Muscle layer of duodenum (tissue), 2 donors: ENCODE measurements around the gene UTS2B.

Experiments
- H3K27ac ChIP-seq: one replicate; pipeline ENCODE4 v1.7.0; 2013; ENCODE audit warnings: mild to moderate bottlenecking, low read length
- H3K27me3 ChIP-seq: one replicate; pipeline ENCODE4 v1.7.0; 2013; ENCODE audit warnings: low read depth, mild to moderate bottlenecking, control low read depth, low read length
- H3K36me3 ChIP-seq, 2 donors: one replicate each; pipeline ENCODE4 v1.7.0; 2013; ENCODE audit warnings: low read length in 2 of 2, control low read depth in 1 of 2, mild to moderate bottlenecking in 1 of 2; ENCODE audit not compliant: insufficient read depth in 2 of 2, control insufficient read depth in 1 of 2
- H3K4me1 ChIP-seq, 2 donors: one replicate each; pipeline ENCODE4 v1.7.0; 2013; ENCODE audit warnings: low read length in 2 of 2, mild to moderate bottlenecking in 2 of 2, control low read depth in 1 of 2, moderate library complexity in 1 of 2; ENCODE audit not compliant: insufficient read depth in 2 of 2, control insufficient read depth in 1 of 2
- H3K4me3 ChIP-seq, 2 donors: one replicate each; pipeline ENCODE4 v1.7.0; 2013; ENCODE audit warnings: low read length in 2 of 2, low read depth in 1 of 2, mild to moderate bottlenecking in 1 of 2
- H3K9me3 ChIP-seq, 2 donors: one replicate each; pipeline ENCODE4 v1.7.0; 2013; ENCODE audit warnings: low read length in 2 of 2, control low read depth in 1 of 2, mild to moderate bottlenecking in 1 of 2; ENCODE audit not compliant: control insufficient read depth in 1 of 2
- donor health status: healthy.

UTS2B gene

DNA sequence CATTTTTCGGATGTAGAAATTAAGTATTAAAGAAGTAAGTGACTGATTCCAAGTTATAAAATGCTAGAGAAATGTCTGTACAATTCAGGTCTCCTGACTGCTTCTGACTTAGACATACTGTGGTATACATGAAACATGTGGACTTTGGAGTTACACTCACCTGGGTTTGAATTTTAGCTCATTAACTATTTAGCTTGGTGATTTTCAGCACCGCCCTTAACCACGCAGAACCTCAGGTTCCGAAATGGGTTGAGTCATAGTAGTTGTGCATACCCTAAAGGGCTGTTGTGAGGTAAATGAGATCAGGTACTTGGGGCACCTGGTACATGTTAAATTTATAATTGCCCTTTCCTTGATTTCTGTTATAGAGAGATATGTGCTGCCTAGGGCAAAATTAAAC, 32.9 kb upstream of the UTS2B start:
- H3K4me1 ChIP-seq, result peaks cover 0 to 11% of the 10 kb centered on the region in 2 donors
- H3K4me3 ChIP-seq, result no peak overlapping the region
- H3K9me3 ChIP-seq, result no peaks in the 10 kb centered on the region
- no peaks in the 10 kb centered on the region for H3K27me3 ChIP-seq
- no peak overlapping the region for H3K27ac ChIP-seq
- peaks cover 24 to 41% of the 10 kb centered on the region in 2 donors for H3K36me3 ChIP-seq

- Histone ChIP-seq H3K4me3 (no peak overlapping the region), H3K27ac (no peak overlapping the region), H3K4me1 (peaks cover 0 to 11% of the 10 kb centered on the region in 2 donors), H3K9me3 (no peaks in the 10 kb centered on the region), H3K27me3 (no peaks in the 10 kb centered on the region), H3K36me3 (peaks cover 24 to 42% of the 10 kb centered on the region in 2 donors)
Observed at GRCh38 chr3:191362524-191363090, 32.3 kb upstream of the UTS2B start.

DNA sequence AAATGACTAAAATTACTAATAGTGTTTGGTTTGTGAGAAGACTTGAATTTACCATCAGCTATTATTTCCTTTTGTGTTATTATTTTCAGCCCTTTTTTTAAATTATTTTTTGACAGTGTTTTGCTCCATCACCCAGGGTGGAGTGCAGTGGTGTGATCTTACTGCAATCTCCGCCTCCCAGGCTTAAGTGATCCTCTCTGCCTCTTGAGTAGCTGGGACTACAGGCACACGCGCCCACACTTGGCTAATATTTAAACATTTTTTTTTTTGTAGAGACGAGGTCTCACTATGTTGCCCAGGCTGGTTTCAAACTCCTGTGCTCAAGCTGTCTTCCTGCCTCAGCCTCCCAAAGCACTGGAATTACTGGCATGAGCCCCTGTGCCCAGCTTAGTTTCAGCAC, 31.7 kb upstream of the UTS2B start:
- H3K27ac ChIP-seq, result no peak overlapping the region
- no peaks in the 10 kb centered on the region for H3K9me3 ChIP-seq
- H3K36me3 ChIP-seq, result peaks cover 24 to 43% of the 10 kb centered on the region in 2 donors
- no peak overlapping the region for H3K4me3 ChIP-seq
- no peaks in the 10 kb centered on the region for H3K27me3 ChIP-seq
- H3K4me1 ChIP-seq, result peaks cover 0 to 16% of the 10 kb centered on the region in 2 donors

GRCh38 chr3:191361456-191361855, 31.1 kb upstream of the UTS2B start:
- Histone ChIP-seq H3K27me3 (no peaks in the 10 kb centered on the region), H3K27ac (no peak overlapping the region), H3K4me3 (no peak overlapping the region), H3K36me3 (peaks cover 24 to 39% of the 10 kb centered on the region in 2 donors), H3K4me1 (peaks cover 0 to 22% of the 10 kb centered on the region in 2 donors), H3K9me3 (no peaks in the 10 kb centered on the region)

DNA sequence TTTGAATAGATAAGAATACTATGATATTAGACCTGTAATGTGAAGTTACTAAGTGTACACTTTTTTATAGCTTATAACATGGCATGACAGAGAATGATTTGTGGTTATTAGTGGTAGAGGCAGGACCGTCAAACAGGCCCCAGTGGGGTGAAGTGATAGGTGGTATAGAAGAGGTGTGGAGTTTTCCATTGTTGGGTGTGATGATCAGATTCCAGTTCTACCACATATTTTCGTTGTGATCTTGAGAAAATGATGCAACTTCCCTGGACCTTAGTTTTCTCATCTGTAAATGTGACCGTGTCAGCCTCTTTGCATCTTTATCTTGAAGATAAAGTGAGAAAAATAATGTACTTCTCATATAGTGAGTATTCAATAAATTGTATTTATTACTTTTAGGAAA, 30.3 kb upstream of the UTS2B start:
- H3K27ac ChIP-seq, result no peak overlapping the region
- peaks cover 24 to 39% of the 10 kb centered on the region in 2 donors for H3K36me3 ChIP-seq
- no peaks in the 10 kb centered on the region for H3K27me3 ChIP-seq
- no peak overlapping the region for H3K4me3 ChIP-seq
- peaks cover 0 to 27% of the 10 kb centered on the region in 2 donors for H3K4me1 ChIP-seq
- H3K9me3 ChIP-seq, result no peaks in the 10 kb centered on the region

DNA sequence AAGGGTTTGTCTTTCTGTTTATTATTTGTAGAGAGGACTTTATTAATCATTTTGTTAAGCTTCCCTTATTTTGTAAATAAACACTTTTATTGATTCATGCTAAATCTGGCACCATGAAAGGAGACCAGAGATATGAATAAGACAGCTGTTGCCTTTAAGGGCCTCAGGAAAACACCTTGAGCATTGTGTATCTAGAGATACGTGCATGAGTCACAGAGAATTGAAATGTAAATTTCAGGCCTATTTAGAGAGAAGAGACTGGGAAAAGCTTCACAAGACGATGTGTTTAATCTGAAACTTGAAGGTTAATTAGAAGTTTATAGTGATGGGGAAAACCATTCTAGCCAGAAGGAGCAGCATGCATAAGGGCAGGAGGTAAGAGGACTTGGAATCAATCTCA, 28.6 kb upstream of the UTS2B start:
- Histone ChIP-seq H3K4me3 (no peak overlapping the region), H3K27ac (no peak overlapping the region), H3K36me3 (peaks cover 20 to 39% of the 10 kb centered on the region in 2 donors), H3K27me3 (no peaks in the 10 kb centered on the region), H3K9me3 (no peaks in the 10 kb centered on the region), H3K4me1 (peaks cover 0 to 30% of the 10 kb centered on the region in 2 donors)

DNA sequence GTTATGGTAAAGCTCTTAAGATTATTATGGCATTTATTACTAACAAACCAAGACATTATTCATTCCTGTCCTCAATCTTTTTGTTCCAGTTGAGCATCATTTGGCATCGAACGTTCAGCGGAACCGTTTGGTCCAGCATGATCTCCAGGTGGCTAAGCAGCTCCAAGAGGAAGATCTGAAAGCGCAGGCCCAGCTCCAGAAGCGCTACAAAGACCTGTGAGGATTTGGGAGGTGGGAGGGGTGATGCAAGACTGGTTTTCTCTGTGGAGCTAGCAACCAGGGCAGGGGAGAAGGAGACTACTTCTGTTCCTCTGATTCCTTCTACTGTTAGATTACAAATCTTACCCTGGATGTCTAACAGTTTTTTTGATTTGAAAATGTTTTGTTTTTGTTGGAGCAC, 27.6 kb upstream of the UTS2B start:
- Histone ChIP-seq H3K27me3 (no peaks in the 10 kb centered on the region), H3K9me3 (no peaks in the 10 kb centered on the region), H3K4me1 (peaks cover 0 to 34% of the 10 kb centered on the region in 2 donors), H3K27ac (peak overlapping the region; percentile 61), H3K36me3 (peaks cover 20 to 36% of the 10 kb centered on the region in 2 donors), H3K4me3 (no peak overlapping the region)

GRCh38 chr3:191356631-191357439, 26.5 kb upstream of the UTS2B start:
- Histone ChIP-seq H3K27me3 (no peaks in the 10 kb centered on the region), H3K27ac (peak overlapping the region; percentile 61), H3K36me3 (peaks cover 16 to 30% of the 10 kb centered on the region in 2 donors), H3K9me3 (no peaks in the 10 kb centered on the region), H3K4me3 (peak overlapping the region in 1 of 2 donors; percentile 13), H3K4me1 (peaks cover 4 to 41% of the 10 kb centered on the region in 2 donors)

DNA sequence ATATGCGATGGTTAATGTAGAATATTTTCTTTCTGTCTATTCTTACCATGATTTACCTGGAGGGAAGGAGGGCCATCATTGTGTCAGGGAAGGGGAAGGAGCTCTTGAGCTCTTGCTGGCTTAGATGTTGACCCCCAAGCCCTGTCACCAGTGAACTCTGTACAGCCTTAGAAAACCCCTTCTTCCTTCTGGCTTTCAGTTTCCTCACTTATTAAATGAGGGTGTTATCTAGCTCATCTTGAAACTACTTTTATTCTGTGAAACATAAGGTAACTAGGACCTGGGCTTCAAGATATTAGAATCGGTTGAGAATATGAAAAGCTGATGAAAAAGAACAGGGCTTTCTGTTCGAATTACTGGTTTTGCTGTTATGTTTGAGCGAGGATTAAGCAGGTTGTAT, 25.1 kb upstream of the UTS2B start:
- no peak overlapping the region for H3K27ac ChIP-seq
- H3K27me3 ChIP-seq, result no peaks in the 10 kb centered on the region
- H3K4me3 ChIP-seq, result no peak overlapping the region
- H3K36me3 ChIP-seq, result peaks cover 7 to 23% of the 10 kb centered on the region in 2 donors
- H3K9me3 ChIP-seq, result no peaks in the 10 kb centered on the region
- peaks cover 6 to 50% of the 10 kb centered on the region in 2 donors for H3K4me1 ChIP-seq

DNA sequence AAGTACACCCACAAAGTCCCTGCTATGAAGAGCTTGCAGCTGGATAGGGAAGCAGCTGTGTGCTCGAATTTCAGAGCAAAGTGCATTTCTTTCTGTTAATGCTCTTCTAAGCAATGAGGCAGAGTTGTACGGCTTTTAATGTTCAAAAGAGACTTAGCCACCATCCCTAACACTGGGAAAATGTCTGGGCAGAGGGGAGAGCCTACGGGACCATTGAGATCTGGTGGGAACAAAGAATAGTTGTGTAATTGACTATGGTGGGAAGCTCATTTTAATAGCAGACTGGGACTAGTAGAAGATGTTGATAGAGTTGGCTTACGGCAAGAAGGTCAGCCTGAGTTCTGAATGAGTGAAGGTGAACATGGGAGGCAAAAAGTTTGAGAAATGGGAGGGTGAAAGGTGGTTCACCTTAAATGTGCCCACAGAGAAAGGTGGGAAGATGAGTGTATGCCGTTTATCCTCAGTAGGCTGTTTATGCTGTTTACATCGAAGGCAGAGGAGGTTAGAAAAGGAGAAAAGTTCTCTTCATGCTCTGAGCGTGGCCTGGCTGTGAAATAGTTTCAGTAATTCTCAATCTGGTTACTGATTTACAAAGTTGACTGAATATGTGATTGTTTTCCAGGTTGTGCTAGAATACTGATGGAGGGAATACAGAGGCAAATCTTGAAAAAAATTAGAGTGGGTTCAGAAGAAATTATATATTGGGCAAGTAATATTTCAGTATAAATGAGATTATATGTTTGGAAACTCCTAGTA, 22.9 kb upstream of the UTS2B start:
- no peaks in the 10 kb centered on the region for H3K9me3 ChIP-seq
- no peaks in the 10 kb centered on the region for H3K27me3 ChIP-seq
- H3K27ac ChIP-seq, result no peak overlapping the region
- H3K4me3 ChIP-seq, result no peak overlapping the region
- H3K4me1 ChIP-seq, result peaks cover 6 to 54% of the 10 kb centered on the region in 2 donors
- H3K36me3 ChIP-seq, result peaks cover 0 to 7% of the 10 kb centered on the region in 2 donors

DNA sequence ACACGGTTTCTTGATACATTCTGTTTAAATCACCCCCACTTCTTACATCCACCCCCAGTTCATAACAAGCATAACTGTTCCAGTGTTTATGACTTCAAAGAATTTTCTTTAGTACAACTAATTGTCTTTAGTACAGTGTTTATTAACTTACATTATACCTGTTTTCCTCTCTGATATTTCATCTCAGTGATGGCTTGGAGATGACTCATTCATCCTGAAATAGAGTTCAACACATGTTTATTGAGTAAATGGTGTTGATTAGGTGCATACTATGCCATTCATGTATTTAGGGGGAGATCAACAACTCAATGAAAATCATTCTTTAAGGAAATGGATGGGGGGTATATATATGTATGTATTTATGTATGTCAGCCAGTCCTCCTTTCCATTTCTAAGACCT, 21.7 kb upstream of the UTS2B start:
- no peaks in the 10 kb centered on the region for H3K27me3 ChIP-seq
- no peak overlapping the region for H3K4me3 ChIP-seq
- H3K4me1 ChIP-seq, result peaks cover 6 to 58% of the 10 kb centered on the region in 2 donors
- no peaks in the 10 kb centered on the region for H3K9me3 ChIP-seq
- no peaks in the 10 kb centered on the region for H3K36me3 ChIP-seq
- H3K27ac ChIP-seq, result no peak overlapping the region
